NCI-H1105 (cell line): ENCODE data around the gene HTRA3.
"Not testable (repeated sequence)": the region's sequence is repeated elsewhere in the genome, so short reads cannot be mapped to it uniquely, and the experiment has no call there.

Source experiments
- DNase-seq: peaks from one replicate; lab custom pipeline; 2025; lab: John Stamatoyannopoulos, UW

HTRA3 gene

DNA sequence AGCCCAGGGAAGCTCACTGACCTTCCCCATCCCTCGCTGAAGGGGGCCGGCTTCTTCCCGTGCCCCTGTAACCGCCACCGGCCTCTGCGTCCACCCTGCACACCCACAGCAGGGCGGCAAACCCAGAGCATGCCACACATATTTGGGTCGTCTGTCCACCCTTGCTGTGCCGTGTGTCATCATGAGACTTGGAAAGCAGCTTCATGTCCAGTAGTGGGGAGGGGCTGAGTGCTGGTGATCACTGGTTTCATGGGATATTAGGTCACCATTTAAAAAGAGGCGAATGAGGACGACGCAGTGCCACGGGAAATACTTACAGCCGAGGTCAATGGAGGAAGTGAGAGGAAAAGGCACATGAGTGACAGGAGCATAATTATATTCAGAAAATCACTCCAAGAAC is 74.8 kb downstream of the HTRA3 start:
- DNase-seq, result no peak

GRCh38 chr4:8345053-8345945 is 75.7 kb downstream of the HTRA3 start:
- no peak for DNase-seq

GRCh38 chr4:8345946-8346814 is 76.6 kb downstream of the HTRA3 start:
- DNase-seq, result no peak

DNA sequence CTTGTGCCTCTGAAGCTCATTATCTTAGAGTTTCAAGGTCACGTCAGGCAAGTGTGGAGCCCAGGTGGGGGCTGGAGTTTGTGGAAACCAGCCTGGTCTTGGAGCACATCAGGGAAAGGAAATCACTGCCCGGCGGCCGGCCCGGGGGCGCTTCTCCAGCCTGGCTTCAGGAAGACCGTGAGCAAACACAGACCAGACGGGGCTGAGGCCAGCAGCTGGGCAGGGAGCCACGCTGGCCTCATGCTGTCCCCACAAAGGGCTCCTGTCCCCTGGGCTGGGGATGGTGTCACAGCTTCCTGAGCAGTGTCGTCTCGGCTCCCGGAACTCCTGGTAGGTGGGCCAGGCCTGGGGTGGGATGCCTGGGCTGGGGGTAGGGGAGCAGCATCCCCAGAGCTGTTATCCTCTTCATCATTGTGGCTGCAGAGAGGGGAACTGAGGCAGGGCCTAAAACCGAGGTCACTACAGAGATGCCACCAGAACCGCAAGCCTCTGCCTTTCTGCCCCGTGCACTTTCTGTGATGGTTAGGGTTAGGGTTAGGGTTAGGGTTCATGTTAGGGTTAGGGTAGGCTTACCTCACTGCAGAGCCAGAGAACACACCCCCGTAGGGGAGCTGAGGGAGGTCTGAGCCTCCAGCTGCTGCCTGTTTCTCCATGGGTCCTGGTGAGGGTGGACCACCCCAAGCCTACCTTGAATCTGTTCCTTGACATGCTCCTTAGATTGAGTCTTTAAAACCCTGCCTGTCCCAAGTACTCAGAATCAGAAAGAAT is 77.5 kb downstream of the HTRA3 start:
- DNase-seq, result no peak

GRCh38 chr4:8347660-8348059 is 78.1 kb downstream of the HTRA3 start:
- DNase-seq, result no peak

DNA sequence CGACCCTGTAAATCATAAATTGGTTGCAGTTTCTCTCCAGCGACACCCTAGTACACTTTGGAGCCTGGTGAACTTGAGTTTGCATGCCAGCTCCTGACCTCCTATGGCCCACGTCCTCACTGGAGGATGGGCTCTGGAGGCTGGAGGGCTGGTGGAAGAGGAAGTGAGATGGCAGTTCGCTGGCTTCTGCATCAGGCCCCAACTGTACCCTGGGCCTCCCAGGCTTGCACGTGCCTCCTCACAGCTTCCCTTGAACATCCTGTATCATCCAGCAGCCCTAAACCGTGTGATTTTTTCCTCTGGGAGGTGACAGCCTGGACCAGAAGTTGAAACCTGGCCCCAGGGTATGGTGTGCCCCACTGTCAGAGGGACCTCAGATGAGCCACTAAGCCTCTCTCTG is 78.5 kb downstream of the HTRA3 start:
- no peak for DNase-seq

DNA sequence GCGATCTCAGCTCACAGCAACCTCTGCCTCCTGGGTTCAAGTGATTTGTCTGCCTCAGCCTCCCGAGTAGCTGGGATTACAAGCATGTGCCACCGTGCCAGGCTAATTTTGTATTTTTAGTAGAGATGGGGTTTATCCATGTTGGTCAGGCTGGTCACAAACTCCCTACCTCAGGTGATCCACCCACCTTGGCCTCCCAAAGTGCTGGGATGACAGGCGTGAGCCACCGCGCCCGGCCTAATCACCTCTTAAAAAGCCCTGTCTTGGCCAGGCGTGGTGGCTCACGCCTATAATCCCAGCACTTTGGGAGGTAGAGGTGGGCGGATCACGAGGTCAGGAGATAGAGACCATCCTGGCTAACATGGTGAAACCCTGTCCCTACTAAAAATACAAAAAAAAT is 79.7 kb downstream of the HTRA3 start:
- DNase-seq, result not testable (repeated sequence)

DNA sequence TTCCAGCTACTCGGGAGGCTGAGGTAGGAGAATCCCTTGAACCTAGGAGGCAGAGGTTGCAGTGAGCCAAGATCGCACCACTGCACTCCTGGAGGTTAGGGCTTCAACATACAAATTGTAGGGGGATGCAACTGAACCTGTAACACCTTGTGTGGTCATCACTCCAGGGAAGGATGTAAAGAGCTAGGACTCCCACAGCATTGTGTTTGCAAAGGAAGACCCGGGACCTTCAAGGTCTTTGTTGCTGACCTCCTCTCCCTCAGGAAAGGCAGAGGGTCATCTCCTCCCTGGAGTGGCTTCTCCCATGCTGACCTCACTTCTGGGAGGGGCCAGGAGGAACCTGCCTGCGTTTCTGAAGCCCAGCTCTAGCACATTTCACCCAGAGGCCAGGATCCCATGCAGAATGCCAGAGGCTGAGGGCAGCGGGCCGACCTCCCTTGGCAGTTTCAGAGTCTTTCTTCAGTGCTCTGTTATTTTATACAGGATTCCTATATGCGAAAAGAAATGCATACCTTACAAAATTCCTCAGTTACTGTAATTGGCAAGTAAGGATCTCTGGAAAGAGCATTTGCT is 80.2 kb downstream of the HTRA3 start:
- no peak for DNase-seq

GRCh38 chr4:8350352-8350751 is 80.8 kb downstream of the HTRA3 start:
- DNase-seq, result no peak

- DNase-seq, result no peak
These were observed 81.4 kb downstream of the HTRA3 start for GRCh38 chr4:8350841-8351461.

- DNase-seq, result no peak
These were observed 82.4 kb downstream of the HTRA3 start for GRCh38 chr4:8351931-8352367.

GRCh38 chr4:8352368-8353157 is 83.0 kb downstream of the HTRA3 start:
- no peak for DNase-seq

- no peak for DNase-seq
These were observed 83.7 kb downstream of the HTRA3 start for GRCh38 chr4:8353158-8353669.

- no peak for DNase-seq
These were observed 84.4 kb downstream of the HTRA3 start for GRCh38 chr4:8353912-8354453.

GRCh38 chr4:8355306-8355705 is 85.8 kb downstream of the HTRA3 start:
- no peak for DNase-seq

DNA sequence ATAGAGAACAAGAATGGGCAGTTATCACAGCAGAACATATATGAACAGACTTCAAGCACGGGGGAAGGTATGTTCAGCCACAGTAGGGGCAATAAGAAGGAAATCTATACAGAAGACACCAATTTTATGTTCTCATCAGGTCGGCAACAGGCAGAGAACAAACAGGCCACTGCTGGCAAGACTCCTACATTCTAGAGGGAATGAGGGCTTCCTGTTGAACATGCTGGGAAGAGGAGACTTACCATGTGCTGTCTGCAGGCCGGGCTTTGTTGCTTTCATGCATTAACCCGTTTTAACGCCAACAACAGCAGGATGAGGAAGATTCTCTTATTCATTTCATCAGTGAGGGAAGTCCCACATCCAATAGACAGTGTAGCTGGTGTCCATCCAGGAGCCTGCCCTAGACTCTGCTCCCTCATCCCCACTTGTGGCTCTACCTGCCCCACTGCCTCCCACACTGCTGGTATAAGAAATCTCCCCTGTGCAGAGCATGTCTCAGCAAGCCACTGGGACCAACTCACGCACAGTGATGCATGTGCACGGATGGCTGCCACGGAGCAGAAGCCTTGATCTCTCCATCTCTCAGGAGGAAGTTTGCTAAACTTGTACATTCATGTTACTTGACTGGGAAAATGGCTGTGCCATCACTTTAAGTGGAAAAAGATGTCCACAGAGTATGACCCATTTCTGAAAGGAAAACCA is 86.5 kb downstream of the HTRA3 start:
- DNase-seq, result no peak
